ENCODE results near the gene SLC30A5.

SLC30A5 gene

GRCh38 chr5:69149676-69150010 lies 55.8 kb downstream of the SLC30A5 start:
- no peak for DNase-seq
- in situ Hi-C loops (cut with HindIII; ENCODE audit: low pct_ligation_motif_present, low pct_unique_long_range_greater_than_20kb, low sequenced_read_pairs) = no loop called here

- DNase-seq = no peak
- in situ Hi-C loops (cut with HindIII; ENCODE audit: low pct_ligation_motif_present, low pct_unique_long_range_greater_than_20kb, low sequenced_read_pairs) = no loop called here
Measured at GRCh38 chr5:69152731-69153130, 58.9 kb downstream of the SLC30A5 start.

GRCh38 chr5:69156456-69156855 lies 62.6 kb downstream of the SLC30A5 start:
- DNase-seq = no peak
- in situ Hi-C loops (cut with HindIII; ENCODE audit: low pct_ligation_motif_present, low pct_unique_long_range_greater_than_20kb, low sequenced_read_pairs) = no loop called here

GRCh38 chr5:69158039-69158438 lies 64.2 kb downstream of the SLC30A5 start:
- DNase-seq = no peak
- in situ Hi-C loops (cut with HindIII; ENCODE audit: low pct_ligation_motif_present, low pct_unique_long_range_greater_than_20kb, low sequenced_read_pairs) = no loop called here

GRCh38 chr5:69160651-69161050 lies 66.8 kb downstream of the SLC30A5 start:
- in situ Hi-C loops (cut with HindIII; ENCODE audit: low pct_ligation_motif_present, low pct_unique_long_range_greater_than_20kb, low sequenced_read_pairs) = no loop called here
- DNase-seq = no peak

GRCh38 chr5:69166686-69167492 lies 73.1 kb downstream of the SLC30A5 start, which contains the start of gene CCNB1:
Gene CCNB1, plus strand, starts transcription at chr5:69167150. Its CDS starts 113 bp downstream, at chr5:69167263.
- in situ Hi-C loops (cut with HindIII; ENCODE audit: low pct_ligation_motif_present, low pct_unique_long_range_greater_than_20kb, low sequenced_read_pairs) = no loop called here
- DNase-seq = peak; percentile 96

GRCh38 chr5:69167493-69167855 lies 73.7 kb downstream of the SLC30A5 start:
- in situ Hi-C loops (cut with HindIII; ENCODE audit: low pct_ligation_motif_present, low pct_unique_long_range_greater_than_20kb, low sequenced_read_pairs) = no loop called here
- peak; percentile 8 for DNase-seq

GRCh38 chr5:69167929-69168328 lies 74.1 kb downstream of the SLC30A5 start:
- in situ Hi-C loops (cut with HindIII; ENCODE audit: low pct_ligation_motif_present, low pct_unique_long_range_greater_than_20kb, low sequenced_read_pairs) = no loop called here

GRCh38 chr5:69170495-69170894 lies 76.7 kb downstream of the SLC30A5 start:
- DNase-seq = no peak
- in situ Hi-C loops (cut with HindIII; ENCODE audit: low pct_ligation_motif_present, low pct_unique_long_range_greater_than_20kb, low sequenced_read_pairs) = no loop called here

More at GRCh38 chr5:69167929-69168328, 74.1 kb downstream of the SLC30A5 start:
- DNase-seq = peak; percentile 3

- DNase-seq = no peak
- in situ Hi-C loops (cut with HindIII; ENCODE audit: low pct_ligation_motif_present, low pct_unique_long_range_greater_than_20kb, low sequenced_read_pairs) = no loop called here
Measured at GRCh38 chr5:69170969-69171368, 77.2 kb downstream of the SLC30A5 start.
